SK-N-SH treated with all-trans-retinoic acid at 6 μM for 48 hours (cell line): ENCODE measurements around the gene COQ10A.

Source experiments
- ATAC-seq: fragments of 200-7000 bp; cut with Tn5 transposase; 3 replicates; pipeline ENCODE4 v1.9.1; 2020; ENCODE audit warnings: mild to moderate bottlenecking, moderate library complexity
- ARNTL ChIP-seq: fragments of 450-650 bp; formaldehyde crosslinking; IDR thresholded peaks from 2 replicates; pipeline ENCODE4 v1.5.0; 2020; ENCODE audit warnings: low read depth, mild to moderate bottlenecking, moderate library complexity, borderline replicate concordance
- BACH2 ChIP-seq: fragments of 250-450 bp; sonication (Bioruptor Pico); IDR thresholded peaks from 2 replicates; pipeline ENCODE4 v1.9.0; 2021; ENCODE audit warnings: mild to moderate bottlenecking, borderline replicate concordance
- CREB5 ChIP-seq: fragments of 250-450 bp; sonication (Bioruptor Pico); IDR thresholded peaks from 2 replicates; pipeline ENCODE4 v1.5.1; 2020; ENCODE audit warnings: low read depth, mild to moderate bottlenecking, moderate library complexity
- CSDC2 ChIP-seq: fragments of 250-450 bp; sonication (Bioruptor Pico); IDR thresholded peaks from 2 replicates; pipeline ENCODE4 v1.5.0; 2020; ENCODE audit warnings: mild to moderate bottlenecking, moderate library complexity
- ESRRG ChIP-seq: fragments of 250-450 bp; sonication (Bioruptor Pico); IDR thresholded peaks from 2 replicates; pipeline ENCODE4 v1.6.1; 2021; ENCODE audit warnings: mild to moderate bottlenecking
- GLIS3 ChIP-seq: fragments of 250-450 bp; sonication (Bioruptor Pico); IDR thresholded peaks from 2 replicates; pipeline ENCODE4 v1.5.0; 2020; ENCODE audit warnings: mild to moderate bottlenecking, moderate library complexity
- ISL1 ChIP-seq: fragments of 250-450 bp; sonication (Bioruptor Pico); IDR thresholded peaks from 2 replicates; pipeline ENCODE4 v2.1.2; 2022; ENCODE audit warnings: mild to moderate bottlenecking, moderate library complexity
- PATZ1 ChIP-seq: fragments of 250-450 bp; sonication (Bioruptor Pico); IDR thresholded peaks from 2 replicates; pipeline ENCODE4 v1.8.0; 2020; ENCODE audit warnings: mild to moderate bottlenecking, moderate library complexity, borderline replicate concordance
- PPARA ChIP-seq: fragments of 250-450 bp; sonication (Bioruptor Pico); IDR thresholded peaks from 2 replicates; pipeline ENCODE4 v1.5.0; 2020; ENCODE audit warnings: mild to moderate bottlenecking, borderline replicate concordance
- RARB ChIP-seq: fragments of 250-450 bp; sonication (Bioruptor Pico); IDR thresholded peaks from 2 replicates; pipeline ENCODE4 v1.8.0; 2021; ENCODE audit warnings: mild to moderate bottlenecking, moderate library complexity
- TCF4 ChIP-seq: fragments of 250-450 bp; sonication (Bioruptor Pico); IDR thresholded peaks from 2 replicates; pipeline ENCODE4 v1.8.0; 2021; ENCODE audit warnings: mild to moderate bottlenecking, moderate library complexity, borderline replicate concordance
- TOX ChIP-seq: fragments of 250-450 bp; sonication (Bioruptor Pico); IDR thresholded peaks from 2 replicates; pipeline ENCODE4 v1.8.0; 2021; ENCODE audit warnings: mild to moderate bottlenecking, moderate library complexity, borderline replicate concordance
- TSHZ2 ChIP-seq: fragments of 250-450 bp; sonication (Bioruptor Pico); IDR thresholded peaks from 2 replicates; pipeline ENCODE4 v1.5.0; 2020; ENCODE audit warnings: mild to moderate bottlenecking, moderate library complexity
- ZC3H10 ChIP-seq: fragments of 250-450 bp; sonication (Bioruptor Pico); IDR thresholded peaks from 2 replicates; pipeline ENCODE4 v1.5.1; 2021; ENCODE audit warnings: mild to moderate bottlenecking, moderate library complexity
- ZFP30 ChIP-seq: fragments of 450-650 bp; formaldehyde crosslinking; IDR thresholded peaks from 2 replicates; pipeline ENCODE4 v1.5.0; 2022; ENCODE audit warnings: mild to moderate bottlenecking, moderate library complexity
- ZNF565 ChIP-seq: fragments of 450-650 bp; formaldehyde crosslinking; conservative IDR thresholded peaks from 2 replicates; pipeline ENCODE4 v1.5.0; 2020; ENCODE audit warnings: low read depth, mild to moderate bottlenecking, moderate library complexity
- ZNF70 ChIP-seq: fragments of 450-650 bp; formaldehyde crosslinking; IDR thresholded peaks from 2 replicates; pipeline ENCODE4 v1.5.0; 2020; ENCODE audit warnings: mild to moderate bottlenecking, moderate library complexity
- ZNF8 ChIP-seq: fragments of 450-650 bp; formaldehyde crosslinking; IDR thresholded peaks from 2 replicates; pipeline ENCODE4 v1.5.0; 2020; ENCODE audit warnings: mild to moderate bottlenecking, moderate library complexity
- TF ChIP-seq, protein P1 (sequence below): fragments of 250-450 bp; sonication (Bioruptor Pico); IDR thresholded peaks from 2 replicates; pipeline ENCODE4 v1.5.1; 2021; ENCODE audit warnings: mild to moderate bottlenecking, moderate library complexity

COQ10A gene

GRCh38 chr12:56298828-56299227 lies 32.1 kb downstream of the COQ10A start (continued):
- TF ChIP-seq PATZ1 (CRISPR knock-in tag) (no peak), TSHZ2 (CRISPR knock-in tag) (no peak)

- ATAC-seq = peak; percentile 28
These were observed 32.6 kb downstream of the COQ10A start for GRCh38 chr12:56299308-56299852.

DNA sequence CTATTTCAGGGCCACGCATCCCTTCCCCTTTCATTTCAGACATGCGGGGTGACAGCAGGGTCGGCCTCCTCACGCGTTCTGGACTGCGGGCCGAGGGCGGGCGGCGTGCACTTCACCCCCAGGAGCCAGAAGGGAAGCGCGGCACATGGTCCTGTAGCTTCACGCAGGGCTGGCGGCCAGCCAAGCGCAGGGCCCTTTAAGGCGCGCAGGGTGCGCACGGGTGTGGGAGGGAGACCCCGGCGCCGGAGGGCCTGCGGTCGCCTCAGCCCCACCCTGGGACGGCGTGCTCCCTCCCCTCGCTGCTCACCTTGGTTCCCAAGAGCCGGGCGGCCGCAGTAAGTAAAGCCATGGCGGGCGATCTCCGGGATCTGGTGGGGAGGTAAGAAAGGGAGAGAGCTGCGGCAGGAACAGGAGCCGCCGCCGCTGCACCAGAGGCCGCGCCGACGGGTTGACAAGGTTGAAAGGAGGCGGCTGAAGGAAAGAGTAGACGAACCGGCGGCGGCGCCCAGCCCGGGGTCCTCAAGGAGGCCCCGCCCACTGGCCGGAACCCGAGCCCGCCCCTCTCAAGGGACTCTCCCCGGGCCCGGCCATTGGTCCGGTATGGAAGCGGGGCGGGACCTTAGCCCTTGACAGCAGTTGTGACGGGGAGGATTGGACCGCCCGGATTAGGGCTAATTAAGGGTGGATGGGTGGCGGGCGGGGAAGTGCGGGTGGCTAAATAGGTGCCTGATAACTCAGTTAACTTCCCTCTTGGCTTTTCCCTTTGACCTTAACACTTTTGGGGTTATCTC lies 33.3 kb downstream of the COQ10A start, which contains the start of gene CS:
Gene CS, minus strand, starts transcription at position 478 of the 791 bp plus-strand sequence. Its CDS starts 129 bp downstream, at position 349.
- peak; percentile 97 for ATAC-seq

More at GRCh38 chr12:56299308-56299852, 32.6 kb downstream of the COQ10A start:
- TF ChIP-seq BACH2 (no peak), ZNF70 (no peak), RARB (CRISPR knock-in tag) (no peak), ZNF565 (CRISPR knock-in tag) (no peak), CREB5 (no peak), ISL1 (CRISPR knock-in tag) (no peak), ZNF8 (CRISPR knock-in tag) (no peak)

More for the DNA sequence above, 33.3 kb downstream of the COQ10A start, which contains the start of gene CS:
- TF ChIP-seq ZC3H10 (CRISPR knock-in tag) (no peak), PPARA (CRISPR knock-in tag) (no peak), TCF4 (CRISPR knock-in tag) (no peak), GLIS3 (CRISPR knock-in tag) (no peak), RARB (CRISPR knock-in tag) (no peak), TOX (CRISPR knock-in tag) (no peak), ZNF70 (no peak), TSHZ2 (CRISPR knock-in tag) (0 out of 2 replicates have a peak, but pooled peaks have one; percentile 44), ISL1 (CRISPR knock-in tag) (no peak), CSDC2 (CRISPR knock-in tag) (0 out of 2 replicates have a peak, but pooled peaks have one; percentile 32), ARNTL (CRISPR knock-in tag) (no peak), ESRRG (CRISPR knock-in tag) (no peak), ZFP30 (CRISPR knock-in tag) (no peak), ZNF565 (CRISPR knock-in tag) (no peak)
- TF ChIP-seq, protein P1, sequence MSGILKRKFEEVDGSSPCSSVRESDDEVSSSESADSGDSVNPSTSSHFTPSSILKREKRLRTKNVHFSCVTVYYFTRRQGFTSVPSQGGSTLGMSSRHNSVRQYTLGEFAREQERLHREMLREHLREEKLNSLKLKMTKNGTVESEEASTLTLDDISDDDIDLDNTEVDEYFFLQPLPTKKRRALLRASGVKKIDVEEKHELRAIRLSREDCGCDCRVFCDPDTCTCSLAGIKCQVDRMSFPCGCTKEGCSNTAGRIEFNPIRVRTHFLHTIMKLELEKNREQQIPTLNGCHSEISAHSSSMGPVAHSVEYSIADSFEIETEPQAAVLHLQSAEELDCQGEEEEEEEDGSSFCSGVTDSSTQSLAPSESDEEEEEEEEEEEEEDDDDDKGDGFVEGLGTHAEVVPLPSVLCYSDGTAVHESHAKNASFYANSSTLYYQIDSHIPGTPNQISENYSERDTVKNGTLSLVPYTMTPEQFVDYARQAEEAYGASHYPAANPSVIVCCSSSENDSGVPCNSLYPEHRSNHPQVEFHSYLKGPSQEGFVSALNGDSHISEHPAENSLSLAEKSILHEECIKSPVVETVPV (CRISPR knock-in tag) = no peak
